Skin of body (tissue), 2 donors: ENCODE measurements around the gene EPB41L4A. TPM values are rescaled to one million over a fixed set of nuclear protein-coding genes. Genes with fewer than 3 reads are reported as not detected.

Experiments used
- DNase-seq: peaks from one replicate; lab custom pipeline; 2025; lab: John Stamatoyannopoulos, UW
- total RNA-seq: library from RNA; depleted of rRNA; stranded (reverse); fragments of >200 nt; gene quantifications from one replicate; pipeline ENCODE4 v1.2.3, GENCODE V29; 2014

The EPB41L4A gene
- total RNA-seq, 1 donor from 2014 or later, result 9.8 TPM

DNA sequence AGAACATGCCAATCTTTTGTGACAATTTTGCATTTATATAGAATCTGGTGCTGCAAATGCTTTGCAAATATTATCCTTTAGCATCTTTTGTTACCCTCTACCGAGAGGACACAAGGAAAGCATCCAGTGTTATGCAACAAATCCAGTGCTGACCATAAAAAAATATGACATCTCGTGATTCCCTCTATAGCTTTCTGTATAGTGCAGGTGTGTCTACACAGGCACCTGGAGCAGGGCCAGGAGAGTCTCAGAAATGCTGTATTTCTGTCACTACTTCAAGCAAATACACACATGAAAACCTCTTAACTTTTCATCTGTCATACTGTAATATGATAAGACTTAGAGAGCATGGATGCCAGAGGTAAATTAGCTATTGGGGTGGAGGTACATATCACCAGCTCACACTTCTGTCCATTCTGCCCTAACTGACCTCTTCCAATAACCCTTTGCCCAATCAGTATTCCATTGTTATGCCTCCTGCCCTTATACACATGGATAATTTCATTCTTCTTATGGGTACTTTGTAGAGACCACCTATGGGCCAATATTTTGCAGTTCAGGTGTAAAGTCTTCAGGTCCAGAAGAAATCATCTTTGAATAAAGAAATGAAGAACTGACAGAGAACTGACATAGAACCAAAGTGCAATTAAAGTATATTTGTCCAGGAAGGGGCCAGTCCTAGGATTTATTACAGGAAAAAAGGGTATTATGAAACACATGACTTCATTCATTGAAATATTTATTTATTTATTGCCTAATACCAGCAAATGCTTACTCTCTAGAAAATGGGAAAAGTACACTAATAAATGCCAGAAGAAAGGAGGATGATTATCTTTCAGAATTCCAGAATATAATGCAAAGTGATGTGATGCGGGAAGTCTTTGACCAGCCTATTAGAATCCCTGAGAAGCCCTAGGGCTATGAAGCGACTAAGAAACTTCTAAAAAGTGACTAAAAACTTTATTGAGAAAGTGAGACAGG is 106.5 kb downstream of the EPB41L4A start:
- no peak for DNase-seq

DNA sequence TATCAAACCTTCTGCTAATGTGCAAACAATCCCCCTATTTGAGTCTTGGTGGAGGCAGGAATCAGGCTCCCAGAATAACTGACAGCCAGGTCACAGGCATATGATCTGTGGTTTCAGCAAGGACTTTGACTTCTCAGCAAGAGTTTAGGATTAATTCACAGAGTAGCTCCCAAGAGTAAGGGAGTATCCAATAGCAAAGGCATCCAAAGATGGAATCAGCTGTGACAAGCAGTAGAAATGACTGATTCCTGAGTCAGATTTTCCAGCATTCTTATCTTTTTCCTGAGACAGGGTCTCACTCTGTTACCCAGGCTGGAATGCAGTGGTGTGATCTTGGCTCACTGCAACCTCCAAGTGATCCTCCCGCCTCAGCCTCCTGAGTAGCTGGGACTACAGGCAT is 108.3 kb downstream of the EPB41L4A start:
- DNase-seq, result no peak

DNA sequence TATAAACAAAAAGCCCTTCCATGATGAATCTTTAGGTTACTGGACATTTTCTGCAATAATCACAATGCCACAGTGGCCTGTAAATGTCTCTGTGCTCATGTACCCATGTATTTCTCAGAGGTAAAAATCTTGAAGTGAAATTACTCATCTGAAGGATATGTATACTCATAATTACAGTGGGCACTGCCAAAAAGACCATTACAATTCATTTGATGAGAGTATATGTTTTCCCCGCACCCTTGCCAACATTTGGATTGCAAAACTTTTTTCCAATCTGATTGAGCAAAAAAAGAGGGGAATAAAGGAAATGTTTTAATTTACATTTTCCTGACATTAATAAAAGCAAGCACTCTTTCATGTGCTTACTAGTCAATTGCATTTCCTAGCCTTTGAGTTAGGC is 110.5 kb downstream of the EPB41L4A start:
- no peak for DNase-seq

DNA sequence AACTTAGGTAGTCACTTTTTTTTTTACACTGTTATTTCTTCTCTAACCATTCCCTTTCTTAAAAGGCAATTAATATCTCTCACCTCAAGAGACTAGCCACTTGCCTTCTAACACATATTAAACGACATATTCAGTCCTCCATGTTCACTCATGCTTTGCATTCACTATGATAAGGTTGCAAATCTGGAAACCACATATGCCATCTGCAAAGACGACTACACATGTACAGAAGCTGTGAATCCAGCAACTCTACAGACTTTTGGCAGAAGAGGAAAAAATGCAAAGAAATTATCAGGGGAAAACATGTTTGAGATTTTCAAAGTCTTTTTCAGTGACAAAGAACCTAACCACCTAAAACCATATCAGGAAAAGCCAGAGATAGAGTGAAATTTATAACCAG is 112.1 kb downstream of the EPB41L4A start:
- DNase-seq, result no peak

DNA sequence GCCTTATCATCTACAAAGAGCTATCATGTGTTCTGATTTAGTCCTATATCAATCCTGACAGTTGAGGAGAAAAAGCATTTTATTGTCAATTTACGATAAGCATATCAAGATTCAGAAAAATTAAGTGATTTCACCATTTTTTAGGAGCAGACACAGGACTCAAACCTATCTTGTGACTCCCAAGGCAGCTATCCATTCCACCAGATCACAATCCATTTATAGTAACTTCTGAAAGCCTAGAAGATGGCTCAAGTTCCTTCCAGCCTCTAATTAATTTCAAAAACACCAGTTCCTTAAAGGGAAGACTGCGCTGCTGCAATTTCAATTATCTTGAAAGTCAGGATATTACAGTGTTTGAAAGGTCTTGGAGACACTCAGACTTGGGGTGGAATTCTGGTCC is 114.3 kb downstream of the EPB41L4A start:
- DNase-seq, result no peak

DNA sequence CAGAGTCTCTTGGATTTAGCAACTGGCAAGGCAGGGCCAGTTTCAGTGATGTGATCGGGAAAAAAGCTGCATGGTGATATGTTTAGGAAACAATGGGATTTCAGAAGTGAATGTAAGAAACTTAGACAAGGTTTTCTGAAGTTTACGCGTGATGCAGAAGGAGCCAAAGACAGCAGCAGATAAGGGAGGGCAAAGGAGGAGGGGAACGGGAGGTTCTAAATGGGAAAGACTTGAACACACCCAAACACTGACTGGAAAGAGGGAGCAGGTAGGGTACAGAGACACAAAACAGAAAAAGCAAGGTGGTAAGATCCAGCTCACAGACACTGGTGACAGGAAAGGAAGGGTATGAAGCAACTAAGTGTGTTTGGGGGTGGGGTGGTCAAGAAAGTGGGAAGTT is 115.4 kb downstream of the EPB41L4A start:
- no peak for DNase-seq

DNA sequence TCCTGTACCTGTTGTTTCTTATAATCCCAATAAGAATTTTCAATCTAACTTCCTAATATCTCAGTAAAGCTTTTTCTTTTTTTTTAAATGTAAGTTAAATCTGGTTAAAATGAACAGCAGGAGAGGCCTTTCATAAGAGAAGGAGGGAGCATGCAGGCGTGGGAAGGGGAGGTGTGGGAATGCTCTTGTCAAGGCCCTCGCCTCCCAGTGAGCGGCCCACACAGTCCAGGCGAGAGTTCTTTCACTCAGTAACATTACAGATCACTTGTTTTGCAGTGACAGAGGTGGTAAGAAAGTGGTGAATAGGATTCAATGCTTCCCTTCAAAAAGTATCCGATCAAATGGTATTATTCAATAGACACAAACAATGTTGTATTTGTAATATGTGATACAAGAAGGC is 125.0 kb downstream of the EPB41L4A start:
- no peak for DNase-seq

DNA sequence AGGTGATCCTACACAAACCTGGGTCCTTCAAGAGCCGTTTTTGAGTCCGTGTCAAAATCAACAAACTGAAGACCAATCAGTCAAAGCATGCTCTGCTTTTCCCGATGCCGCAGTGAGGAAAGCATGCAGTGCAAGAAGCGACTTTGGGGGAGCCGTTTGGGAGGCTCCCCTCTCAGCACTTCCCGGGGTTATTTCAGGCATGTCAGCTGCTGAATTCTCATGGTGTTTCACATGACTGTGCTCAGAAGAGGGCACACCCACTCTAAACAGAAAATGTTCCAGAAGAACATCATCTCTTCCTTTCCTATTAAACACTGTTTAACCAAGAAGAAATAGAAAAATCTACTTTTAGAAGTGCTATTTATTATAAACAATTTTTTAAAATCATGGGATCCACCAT is 125.5 kb downstream of the EPB41L4A start:
- no peak for DNase-seq

DNA sequence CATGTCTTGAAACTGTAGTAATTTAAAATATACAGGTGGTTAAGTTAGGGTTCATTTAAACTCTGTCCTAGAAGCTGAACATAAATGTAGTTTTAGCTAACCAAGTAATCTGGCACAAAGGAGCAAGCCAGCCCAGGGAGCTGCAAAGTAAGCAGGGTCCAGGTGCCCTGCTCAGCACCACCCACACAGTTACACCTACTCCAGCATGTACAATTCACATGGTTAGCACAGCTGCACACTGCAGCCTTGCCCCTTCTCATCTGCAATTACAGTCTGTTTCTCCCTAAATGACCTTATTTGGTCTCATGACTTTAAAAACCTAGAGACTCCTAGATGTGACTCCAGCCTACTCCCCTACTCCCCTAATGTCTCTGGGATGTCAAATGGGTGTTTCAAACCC is 128.4 kb downstream of the EPB41L4A start:
- DNase-seq, result no peak

DNA sequence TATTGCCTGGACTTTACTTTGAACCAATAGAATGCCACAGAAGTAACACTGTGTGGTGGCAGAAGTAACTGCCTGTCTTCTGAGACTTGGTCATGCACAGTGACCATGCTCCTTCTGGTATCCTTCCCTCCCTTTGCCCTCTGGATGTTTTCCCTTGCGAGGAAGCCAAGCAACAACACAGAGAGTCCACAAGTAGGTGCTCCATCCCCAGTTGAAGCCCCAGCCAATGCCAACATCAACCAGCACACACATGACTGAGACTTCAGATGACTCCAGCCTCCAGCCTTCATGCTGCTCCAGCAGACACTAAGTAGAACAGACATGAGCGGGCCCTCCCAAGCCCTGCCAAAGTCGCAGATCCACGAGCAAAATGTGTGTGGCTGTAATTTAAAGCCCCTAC is 129.6 kb downstream of the EPB41L4A start:
- no peak for DNase-seq

DNA sequence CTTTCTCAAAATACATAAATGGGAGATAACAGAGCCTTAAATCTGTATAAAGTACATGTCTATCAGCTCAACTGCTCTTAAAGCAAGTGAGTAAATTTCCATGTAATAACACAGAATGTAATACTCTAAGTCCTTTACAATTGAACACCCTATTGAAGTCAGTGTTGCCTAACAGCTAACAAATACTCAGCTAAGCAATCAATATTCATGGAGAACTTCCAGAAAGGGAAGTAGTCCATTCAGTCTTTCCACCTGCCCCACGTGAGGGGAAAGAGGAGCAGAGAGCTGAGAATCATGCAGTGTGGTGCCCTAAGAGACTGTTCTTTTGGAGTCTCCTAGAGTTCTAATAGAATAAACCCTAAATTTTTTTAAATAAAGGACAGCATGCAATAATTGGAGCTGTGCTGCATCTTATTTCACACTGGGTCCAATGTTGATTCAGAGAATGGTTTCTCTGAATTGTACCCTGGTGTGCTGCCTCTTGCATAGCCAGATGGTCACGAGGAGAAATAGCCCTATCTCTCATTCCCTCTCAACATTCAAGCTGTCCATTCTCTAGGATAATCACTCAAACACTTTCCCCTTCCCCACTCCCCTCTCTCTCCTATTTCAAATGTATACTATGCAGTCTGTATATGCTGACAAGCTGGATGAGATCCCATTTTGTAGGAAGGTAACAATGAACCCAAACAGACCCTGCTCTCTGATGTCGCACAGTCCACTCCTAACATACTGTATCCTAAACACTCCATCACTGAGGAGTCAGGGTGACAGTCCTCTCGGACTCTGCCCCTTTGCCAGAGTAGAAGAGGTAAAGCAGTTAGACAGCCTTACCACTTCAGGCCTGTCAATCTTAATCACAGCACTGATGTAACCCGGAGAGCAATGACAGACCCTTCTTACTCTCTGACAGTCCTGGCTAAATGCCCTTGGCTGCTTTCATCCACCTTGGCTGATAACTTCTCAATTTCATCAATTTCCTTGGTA is 134.8 kb downstream of the EPB41L4A start:
- no peak for DNase-seq

DNA sequence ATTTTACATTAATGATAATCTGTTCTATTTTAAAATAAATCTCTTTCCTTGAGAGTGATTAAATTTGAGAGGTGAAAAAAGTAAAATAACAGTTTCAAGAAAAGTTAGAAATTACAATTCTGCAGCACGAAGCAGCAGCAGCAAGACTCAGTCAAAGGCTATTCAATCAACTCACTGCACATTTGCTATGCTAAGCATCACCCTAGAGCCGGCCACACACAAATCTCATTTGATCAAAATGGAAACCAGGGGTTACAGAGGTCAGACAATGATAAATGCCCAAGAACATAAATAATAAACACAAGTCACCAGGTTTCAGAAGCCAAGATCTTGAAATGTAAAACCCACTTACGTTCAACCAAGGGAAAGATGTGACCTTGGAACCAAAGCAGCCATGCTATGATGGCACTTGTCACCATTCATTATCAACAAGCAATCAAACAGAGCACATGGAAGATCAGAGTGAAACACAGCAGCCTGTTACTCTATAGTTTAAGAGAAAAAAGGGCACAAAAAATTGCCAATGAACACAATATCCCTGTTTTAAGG is 136.0 kb downstream of the EPB41L4A start:
- DNase-seq, result no peak

DNA sequence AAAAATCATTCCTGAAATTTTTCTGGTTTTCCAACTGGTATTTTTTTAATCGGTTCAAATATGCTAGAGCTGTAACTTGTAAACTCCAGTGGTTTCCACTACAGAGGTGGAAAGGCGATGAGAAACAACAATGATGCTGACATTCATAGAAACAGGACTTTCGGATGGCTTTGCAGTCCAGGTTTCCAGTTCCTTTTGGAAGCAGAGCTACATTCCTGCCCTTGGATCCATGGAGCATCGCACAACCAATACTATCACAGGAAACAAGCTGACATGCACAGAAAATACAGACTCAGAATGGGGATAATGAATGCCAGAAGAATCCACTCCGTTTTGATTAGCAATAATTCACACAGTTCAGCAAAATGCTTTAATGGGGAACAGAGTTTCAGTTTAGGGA is 140.0 kb downstream of the EPB41L4A start:
- no peak for DNase-seq

DNA sequence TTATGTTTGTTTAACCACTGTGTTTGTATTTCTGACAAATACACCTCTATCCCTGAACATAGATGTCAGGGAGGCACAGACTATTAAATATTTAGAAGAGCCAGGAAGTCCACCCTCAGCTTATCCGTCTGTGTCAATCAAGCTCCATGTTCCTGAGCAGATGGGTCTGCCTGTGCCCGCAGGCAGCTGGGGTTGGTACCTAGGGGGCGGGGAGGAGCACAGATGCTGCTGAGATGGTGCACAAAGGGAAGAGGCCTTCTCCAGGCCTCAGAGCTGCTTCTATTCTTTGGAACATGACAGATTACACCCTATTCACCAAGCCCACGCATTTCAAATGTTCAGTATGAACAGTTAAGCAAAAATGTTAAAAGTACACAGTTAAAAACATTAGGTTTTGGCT is 142.1 kb downstream of the EPB41L4A start:
- DNase-seq, result no peak

DNA sequence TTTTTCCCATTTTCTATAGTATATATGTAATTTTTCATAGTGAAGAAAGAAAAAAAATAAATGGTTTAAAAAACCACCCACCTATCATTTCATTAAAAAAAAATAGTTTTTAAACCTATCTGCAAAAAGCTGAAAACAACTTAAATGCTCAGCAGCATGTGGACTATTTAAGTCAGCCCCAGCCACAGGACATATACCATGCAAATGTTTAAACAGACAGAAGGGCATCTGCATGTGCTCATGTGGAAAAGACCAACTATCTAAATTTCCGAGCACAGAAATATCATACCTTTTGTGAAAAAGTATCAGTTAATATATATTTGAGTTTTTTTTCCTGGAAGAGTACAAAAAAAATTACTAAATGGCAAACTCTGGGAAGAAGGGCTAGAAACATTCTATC is 143.4 kb downstream of the EPB41L4A start:
- DNase-seq, result no peak

DNA sequence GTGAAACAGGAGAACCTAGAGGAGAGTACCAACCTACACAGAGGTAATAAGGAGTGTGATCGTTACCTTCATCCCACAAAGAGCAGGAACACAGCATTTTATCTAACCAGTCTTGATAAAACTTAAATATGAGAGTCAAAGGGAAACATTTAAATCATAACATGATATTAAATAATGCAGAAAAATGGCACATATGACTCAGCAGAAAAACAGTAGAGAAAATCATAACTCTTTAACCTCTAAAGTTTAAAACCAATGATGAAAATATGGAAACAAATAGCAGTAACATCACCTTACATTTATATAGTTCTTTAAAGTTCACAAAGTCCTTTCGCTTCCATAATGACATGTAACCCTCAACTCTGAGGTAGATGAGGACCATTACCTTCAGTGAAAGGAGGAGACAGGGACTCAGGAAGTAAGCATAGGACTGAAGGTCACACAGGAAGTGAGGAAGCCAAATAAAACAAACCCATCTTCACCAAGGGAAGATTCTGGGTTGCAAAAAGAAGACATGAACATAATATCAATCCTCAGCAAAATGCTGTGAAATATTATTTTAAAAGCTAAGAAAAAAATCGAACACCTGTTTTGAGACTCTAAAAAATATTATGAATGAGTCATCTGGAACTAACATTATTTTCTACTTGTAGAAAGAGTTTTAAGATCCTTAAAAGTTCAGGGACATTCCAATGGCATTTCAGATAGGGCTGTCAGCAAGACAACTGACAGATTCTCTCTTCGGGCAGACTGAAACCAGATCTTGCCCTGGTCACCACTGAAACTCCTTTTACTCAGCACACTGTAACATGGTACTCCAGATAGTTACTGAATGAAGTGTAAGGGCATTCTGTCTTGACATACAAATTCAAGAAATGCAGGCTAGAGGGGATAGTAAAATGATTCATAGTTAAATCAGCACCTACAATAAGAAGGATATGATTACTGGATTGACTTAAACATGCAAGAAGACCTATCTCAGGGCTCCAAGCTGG is 148.5 kb downstream of the EPB41L4A start:
- DNase-seq, result no peak

DNA sequence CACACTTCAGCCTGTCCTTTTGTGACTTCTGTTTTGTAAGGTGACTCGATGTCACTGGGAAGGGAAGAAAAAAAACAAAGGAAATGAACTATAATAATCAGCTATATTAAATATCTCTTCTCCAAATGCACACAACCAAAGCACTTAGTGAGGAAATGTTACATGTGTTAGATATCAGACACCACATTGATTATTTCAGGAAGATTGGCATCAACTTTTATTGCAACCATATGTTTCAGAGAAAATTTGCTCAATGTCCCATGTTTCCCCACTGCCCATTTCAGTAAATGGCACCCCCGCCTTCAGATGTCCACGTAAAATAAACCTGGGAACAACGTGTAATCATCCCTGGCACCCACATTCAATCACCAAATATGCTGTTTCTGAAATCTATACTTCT is 151.8 kb downstream of the EPB41L4A start:
- DNase-seq, result no peak

DNA sequence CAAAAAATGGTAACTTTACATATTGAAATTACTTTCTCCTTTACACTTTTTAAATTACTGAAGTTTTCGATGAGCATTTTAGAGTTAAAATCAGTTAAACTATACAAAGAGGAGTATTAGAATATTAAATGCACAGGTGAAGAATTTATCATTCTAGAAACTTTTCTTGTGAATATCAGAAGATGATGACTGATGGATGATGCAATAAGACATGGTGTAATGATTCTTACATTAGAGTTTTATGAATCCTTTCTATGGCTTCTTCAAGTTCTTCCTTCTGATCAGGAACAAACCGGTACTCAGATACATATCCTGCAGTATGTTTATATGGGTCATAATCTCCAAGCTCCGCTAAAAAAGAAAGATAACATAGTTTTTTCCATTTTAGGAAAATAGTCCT is 154.4 kb downstream of the EPB41L4A start:
- no peak for DNase-seq

DNA sequence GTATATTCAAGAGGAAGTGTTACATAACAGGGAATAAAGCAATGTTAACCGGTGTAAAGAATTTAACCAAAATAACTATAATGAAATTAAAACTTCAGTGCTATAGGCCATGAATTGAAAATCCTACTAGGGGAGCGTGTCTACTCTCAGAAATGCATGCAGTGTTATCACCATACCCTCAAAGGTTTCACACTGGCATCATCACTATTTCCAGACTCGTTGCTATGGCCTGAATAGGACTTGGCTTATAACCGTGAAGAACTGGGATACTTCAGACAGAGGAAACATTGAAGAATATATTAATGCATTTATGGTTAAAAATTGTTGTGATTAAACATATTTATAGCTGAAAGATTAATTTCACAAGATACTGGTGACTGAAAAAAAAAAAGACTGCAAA is 154.9 kb downstream of the EPB41L4A start:
- DNase-seq, result no peak

DNA sequence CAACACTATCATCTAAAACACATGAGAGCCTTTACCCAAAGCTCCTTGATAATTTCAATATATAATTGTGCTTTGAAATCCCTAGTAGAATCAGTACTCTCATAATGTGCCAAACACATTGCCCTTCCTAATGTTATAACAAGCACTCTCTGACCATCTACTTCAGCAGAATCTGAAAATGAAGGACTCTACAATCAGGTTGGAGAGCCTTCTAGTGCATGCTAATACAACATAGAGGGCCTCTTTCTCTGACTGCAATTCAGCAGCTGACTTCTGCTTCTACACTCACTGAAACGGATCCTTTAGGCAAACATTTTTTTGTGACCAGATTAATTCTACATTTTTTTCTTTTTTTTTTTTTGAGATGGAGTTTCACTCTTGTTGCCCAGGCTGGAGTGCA is 155.6 kb downstream of the EPB41L4A start:
- DNase-seq, result no peak

DNA sequence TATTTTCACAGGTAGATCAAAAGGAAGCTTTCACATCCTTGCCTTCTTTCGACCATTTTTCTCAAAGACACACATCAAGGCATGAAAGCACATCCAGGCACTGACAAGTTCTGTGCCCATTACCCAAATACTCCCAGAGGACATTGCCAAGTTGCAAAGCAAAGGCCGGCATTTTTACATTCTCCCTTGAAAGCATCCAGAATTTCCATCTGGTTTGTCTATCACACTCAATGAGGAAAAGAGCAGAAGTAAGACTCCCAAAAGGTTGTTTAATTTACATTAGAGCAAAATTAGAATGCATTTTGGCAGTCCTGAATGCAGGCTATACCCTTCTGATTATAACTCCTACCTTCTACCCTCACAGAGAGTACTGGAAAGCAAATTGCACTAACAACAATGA is 160.5 kb downstream of the EPB41L4A start:
- DNase-seq, result no peak
